SK-N-SH treated with all-trans-retinoic acid at 6 μM for 48 hours (cell line): Measurements from ENCODE around the gene COPS8.
A peak's percentile ranks its signal among the peaks of the same experiment; 100 is the strongest.

Experiments
- ATAC-seq: fragments of 200-7000 bp; cut with Tn5 transposase; 3 replicates; pipeline ENCODE4 v1.9.1; 2020; ENCODE audit warnings: mild to moderate bottlenecking, moderate library complexity
- ARNTL ChIP-seq: fragments of 450-650 bp; formaldehyde crosslinking; IDR thresholded peaks from 2 replicates; pipeline ENCODE4 v1.5.0; 2020; ENCODE audit warnings: low read depth, mild to moderate bottlenecking, moderate library complexity, borderline replicate concordance
- BACH2 ChIP-seq: fragments of 250-450 bp; sonication (Bioruptor Pico); IDR thresholded peaks from 2 replicates; pipeline ENCODE4 v1.9.0; 2021; ENCODE audit warnings: mild to moderate bottlenecking, borderline replicate concordance
- CREB5 ChIP-seq: fragments of 250-450 bp; sonication (Bioruptor Pico); IDR thresholded peaks from 2 replicates; pipeline ENCODE4 v1.5.1; 2020; ENCODE audit warnings: low read depth, mild to moderate bottlenecking, moderate library complexity
- CSDC2 ChIP-seq: fragments of 250-450 bp; sonication (Bioruptor Pico); IDR thresholded peaks from 2 replicates; pipeline ENCODE4 v1.5.0; 2020; ENCODE audit warnings: mild to moderate bottlenecking, moderate library complexity
- ESRRG ChIP-seq: fragments of 250-450 bp; sonication (Bioruptor Pico); IDR thresholded peaks from 2 replicates; pipeline ENCODE4 v1.6.1; 2021; ENCODE audit warnings: mild to moderate bottlenecking
- GLIS3 ChIP-seq: fragments of 250-450 bp; sonication (Bioruptor Pico); IDR thresholded peaks from 2 replicates; pipeline ENCODE4 v1.5.0; 2020; ENCODE audit warnings: mild to moderate bottlenecking, moderate library complexity
- ISL1 ChIP-seq: fragments of 250-450 bp; sonication (Bioruptor Pico); IDR thresholded peaks from 2 replicates; pipeline ENCODE4 v2.1.2; 2022; ENCODE audit warnings: mild to moderate bottlenecking, moderate library complexity
- OSR1 ChIP-seq: fragments of 250-450 bp; sonication (Bioruptor Pico); IDR thresholded peaks from 2 replicates; pipeline ENCODE4 v1.8.0; 2022; ENCODE audit warnings: moderate library complexity, mild to moderate bottlenecking, inconsistent platforms
- PATZ1 ChIP-seq: fragments of 250-450 bp; sonication (Bioruptor Pico); IDR thresholded peaks from 2 replicates; pipeline ENCODE4 v1.8.0; 2020; ENCODE audit warnings: mild to moderate bottlenecking, moderate library complexity, borderline replicate concordance
- POU6F1 ChIP-seq: fragments of 250-450 bp; sonication (Bioruptor Pico); IDR thresholded peaks from 2 replicates; pipeline ENCODE4 v1.8.0; 2021; ENCODE audit warnings: low read depth, mild to moderate bottlenecking, moderate library complexity, borderline replicate concordance
- PPARA ChIP-seq: fragments of 250-450 bp; sonication (Bioruptor Pico); IDR thresholded peaks from 2 replicates; pipeline ENCODE4 v1.5.0; 2020; ENCODE audit warnings: mild to moderate bottlenecking, borderline replicate concordance
- SNAI2 ChIP-seq: fragments of 250-450 bp; sonication (Bioruptor Pico); IDR thresholded peaks from 2 replicates; pipeline ENCODE4 v1.5.0; 2020; ENCODE audit warnings: mild to moderate bottlenecking, moderate library complexity
- TCF4 ChIP-seq: fragments of 250-450 bp; sonication (Bioruptor Pico); IDR thresholded peaks from 2 replicates; pipeline ENCODE4 v1.8.0; 2021; ENCODE audit warnings: mild to moderate bottlenecking, moderate library complexity, borderline replicate concordance
- TOX ChIP-seq: fragments of 250-450 bp; sonication (Bioruptor Pico); IDR thresholded peaks from 2 replicates; pipeline ENCODE4 v1.8.0; 2021; ENCODE audit warnings: mild to moderate bottlenecking, moderate library complexity, borderline replicate concordance
- ZC3H10 ChIP-seq: fragments of 250-450 bp; sonication (Bioruptor Pico); IDR thresholded peaks from 2 replicates; pipeline ENCODE4 v1.5.1; 2021; ENCODE audit warnings: mild to moderate bottlenecking, moderate library complexity
- ZFP3 ChIP-seq: fragments of 250-450 bp; sonication (Bioruptor Pico); IDR thresholded peaks from 2 replicates; pipeline ENCODE4 v1.5.0; 2020; ENCODE audit warnings: mild to moderate bottlenecking, moderate library complexity
- ZFP30 ChIP-seq: fragments of 450-650 bp; formaldehyde crosslinking; IDR thresholded peaks from 2 replicates; pipeline ENCODE4 v1.5.0; 2022; ENCODE audit warnings: mild to moderate bottlenecking, moderate library complexity
- ZNF565 ChIP-seq: fragments of 450-650 bp; formaldehyde crosslinking; conservative IDR thresholded peaks from 2 replicates; pipeline ENCODE4 v1.5.0; 2020; ENCODE audit warnings: low read depth, mild to moderate bottlenecking, moderate library complexity
- ZNF70 ChIP-seq: fragments of 450-650 bp; formaldehyde crosslinking; IDR thresholded peaks from 2 replicates; pipeline ENCODE4 v1.5.0; 2020; ENCODE audit warnings: mild to moderate bottlenecking, moderate library complexity
- ZNF8 ChIP-seq: fragments of 450-650 bp; formaldehyde crosslinking; IDR thresholded peaks from 2 replicates; pipeline ENCODE4 v1.5.0; 2020; ENCODE audit warnings: mild to moderate bottlenecking, moderate library complexity

COPS8 gene

GRCh38 chr2:237122214-237122666 lies 36.6 kb downstream of the COPS8 start:
- ATAC-seq, result peak; percentile 89
- no peak for TF ChIP-seq ZC3H10 (CRISPR knock-in tag)
- no peak for TF ChIP-seq CSDC2 (CRISPR knock-in tag)
- TF ChIP-seq ARNTL, result no peak
- TF ChIP-seq SNAI2, result no peak
- TF ChIP-seq PATZ1 (CRISPR knock-in tag), result no peak
- TF ChIP-seq ZNF8 (CRISPR knock-in tag), result no peak
- TF ChIP-seq ZNF70 (CRISPR knock-in tag), result no peak
- TF ChIP-seq TCF4 (CRISPR knock-in tag), result no peak
- TF ChIP-seq ZFP30 (CRISPR knock-in tag), result no peak

- ATAC-seq, result no peak
- TF ChIP-seq CSDC2 (CRISPR knock-in tag), result no peak
- TF ChIP-seq OSR1 (CRISPR knock-in tag), result no peak
- no peak for TF ChIP-seq TOX (CRISPR knock-in tag)
- TF ChIP-seq PPARA (CRISPR knock-in tag), result no peak
- no peak for TF ChIP-seq ARNTL
- TF ChIP-seq BACH2, result no peak
- TF ChIP-seq ZNF565 (CRISPR knock-in tag), result no peak
- TF ChIP-seq TCF4 (CRISPR knock-in tag), result no peak
- no peak for TF ChIP-seq CREB5 (CRISPR knock-in tag)
- no peak for TF ChIP-seq ZFP30 (CRISPR knock-in tag)
- TF ChIP-seq POU6F1 (CRISPR knock-in tag), result no peak
- no peak for TF ChIP-seq GLIS3 (CRISPR knock-in tag)
- TF ChIP-seq PATZ1 (CRISPR knock-in tag), result no peak
- no peak for TF ChIP-seq ISL1 (CRISPR knock-in tag)
- TF ChIP-seq SNAI2, result no peak
- no peak for TF ChIP-seq ZFP3 (CRISPR knock-in tag)
Measured at GRCh38 chr2:237124820-237125219, 39.1 kb downstream of the COPS8 start.

GRCh38 chr2:237125967-237126366 lies 40.3 kb downstream of the COPS8 start:
- TF ChIP-seq ESRRG, result no peak
- ATAC-seq, result no peak

GRCh38 chr2:237126519-237127174 lies 41.0 kb downstream of the COPS8 start:
- TF ChIP-seq PATZ1 (CRISPR knock-in tag) (no peak), ARNTL (no peak), CSDC2 (CRISPR knock-in tag) (no peak), ZNF8 (CRISPR knock-in tag) (no peak), ZFP3 (CRISPR knock-in tag) (no peak), BACH2 (no peak)
- ATAC-seq, result no peak
